HEK293 (cell line): Measurements from ENCODE around the gene IL36G.

Source experiments
- CTCF ChIA-PET: fragments of 350-600 bp; formaldehyde crosslinking; extraction: SDS; loops from one replicate; lab custom pipeline; 2021; ENCODE audit warnings: antibody characterized with exemption; lab: Yijun Ruan, JAX
- POLR2A ChIA-PET: fragments of 300-600 bp; formaldehyde crosslinking; extraction: SDS; loops from one replicate; lab custom pipeline; 2020; ENCODE audit warnings: antibody characterized with exemption, inconsistent platforms; lab: Yijun Ruan, JAX
- H3K27ac ChIP-seq: fragments of 200-500 bp; sonication (Bioruptor generic); 2 replicates; pipeline ENCODE4 v1.5.1; 2014; ENCODE audit warnings: low read depth, low read length, control low read depth, inconsistent platforms; ENCODE audit errors: extremely low read depth
- H3K36me3 ChIP-seq, 2 experiments: fragments of 200-500 bp in 1 of 2; sonication (Bioruptor generic) in 1 of 2; 1 replicate in 1 of 2; 2 replicates in 1 of 2; pipeline ENCODE4 v1.5.1; 2014 to 2017; ENCODE audit warnings: inconsistent platforms in 2 of 2, low read length in 2 of 2; ENCODE audit not compliant: control insufficient read depth in 2 of 2, insufficient read depth in 1 of 2
- H3K4me1 ChIP-seq: fragments of 200-500 bp; sonication (Bioruptor generic); 2 replicates; pipeline ENCODE4 v1.5.1; 2014; ENCODE audit warnings: mild to moderate bottlenecking, low read length, inconsistent platforms; ENCODE audit not compliant: control insufficient read depth, insufficient read depth
- H3K4me3 ChIP-seq: 2 replicates; pipeline ENCODE4 v1.5.1; 2011; ENCODE audit warnings: low read depth, mild to moderate bottlenecking, control low read depth, low read length, moderate library complexity
- H3K9me3 ChIP-seq: fragments of 200-500 bp; sonication (Bioruptor generic); 2 replicates; pipeline ENCODE4 v1.5.1; 2014; ENCODE audit warnings: low read depth, low read length, inconsistent platforms; ENCODE audit not compliant: control insufficient read depth, insufficient read depth
- GLI4 ChIP-seq: fragments of 450-650 bp; formaldehyde crosslinking; IDR thresholded peaks from 2 replicates; pipeline ENCODE4 v1.5.1; 2016; ENCODE audit warnings: missing biosample characterization, missing genetic modification characterization
- GLIS2 ChIP-seq: fragments of 450-650 bp; formaldehyde crosslinking; IDR thresholded peaks from 2 replicates; pipeline ENCODE4 v1.5.1; 2016; ENCODE audit warnings: missing biosample characterization, missing genetic modification characterization
- IKZF3 ChIP-seq: fragments of 450-650 bp; IDR thresholded peaks from 2 replicates; pipeline ENCODE4 v1.5.0; 2018; ENCODE audit warnings: missing biosample characterization, mild to moderate bottlenecking, missing genetic modification characterization, moderate library complexity
- KLF1 ChIP-seq: fragments of 450-650 bp; formaldehyde crosslinking; IDR thresholded peaks from 2 replicates; pipeline ENCODE4 v1.5.1; 2016; ENCODE audit warnings: missing biosample characterization, missing genetic modification characterization
- KLF16 ChIP-seq: fragments of 450-650 bp; formaldehyde crosslinking; IDR thresholded peaks from 2 replicates; pipeline ENCODE4 v1.5.1; 2017; ENCODE audit warnings: missing biosample characterization, missing genetic modification characterization
- PRDM1 ChIP-seq: fragments of 450-650 bp; formaldehyde crosslinking; IDR thresholded peaks from 2 replicates; pipeline ENCODE4; 2016; ENCODE audit warnings: missing biosample characterization, missing genetic modification characterization
- YY2 ChIP-seq: fragments of 450-650 bp; formaldehyde crosslinking; IDR thresholded peaks from 2 replicates; pipeline ENCODE4 v1.5.1; 2016; ENCODE audit warnings: missing biosample characterization, missing genetic modification characterization
- ZBTB21 ChIP-seq: fragments of 450-650 bp; formaldehyde crosslinking; IDR thresholded peaks from 2 replicates; pipeline ENCODE4 v1.5.1; 2017; ENCODE audit warnings: missing biosample characterization, missing genetic modification characterization
- ZBTB48 ChIP-seq: fragments of 450-650 bp; formaldehyde crosslinking; IDR thresholded peaks from 2 replicates; pipeline ENCODE4 v1.5.1; 2016; ENCODE audit warnings: missing biosample characterization, missing genetic modification characterization
- ZBTB6 ChIP-seq: fragments of 450-650 bp; formaldehyde crosslinking; IDR thresholded peaks from 2 replicates; pipeline ENCODE4 v1.5.1; 2017; ENCODE audit warnings: missing biosample characterization, missing genetic modification characterization
- ZFHX2 ChIP-seq: fragments of 450-650 bp; formaldehyde crosslinking; conservative IDR thresholded peaks from 2 replicates; pipeline ENCODE4 v1.5.1; 2016; ENCODE audit warnings: missing biosample characterization, missing genetic modification characterization
- ZFP69B ChIP-seq: fragments of 450-650 bp; formaldehyde crosslinking; IDR thresholded peaks from 2 replicates; pipeline ENCODE4 v1.5.1; 2016; ENCODE audit warnings: missing biosample characterization, missing genetic modification characterization
- ZNF132 ChIP-seq: fragments of 450-650 bp; formaldehyde crosslinking; IDR thresholded peaks from 2 replicates; pipeline ENCODE4 v1.5.1; 2017; ENCODE audit warnings: missing biosample characterization, missing genetic modification characterization, borderline replicate concordance
- ZNF133 ChIP-seq: fragments of 450-650 bp; formaldehyde crosslinking; IDR thresholded peaks from 2 replicates; pipeline ENCODE4 v1.5.1; 2016; ENCODE audit warnings: missing biosample characterization, missing genetic modification characterization
- ZNF138 ChIP-seq: fragments of 450-650 bp; formaldehyde crosslinking; IDR thresholded peaks from 2 replicates; pipeline ENCODE4 v1.5.1; 2016; ENCODE audit warnings: missing biosample characterization, missing genetic modification characterization, borderline replicate concordance
- ZNF175 ChIP-seq: fragments of 450-650 bp; formaldehyde crosslinking; IDR thresholded peaks from 2 replicates; pipeline ENCODE4 v1.5.1; 2016; ENCODE audit warnings: missing biosample characterization, missing genetic modification characterization
- ZNF19 ChIP-seq: fragments of 450-650 bp; formaldehyde crosslinking; IDR thresholded peaks from 2 replicates; pipeline ENCODE4; 2016; ENCODE audit warnings: missing biosample characterization, missing genetic modification characterization, low read depth
- ZNF214 ChIP-seq: fragments of 450-650 bp; formaldehyde crosslinking; IDR thresholded peaks from 2 replicates; pipeline ENCODE4 v1.5.1; 2017; ENCODE audit warnings: missing biosample characterization, mild to moderate bottlenecking, missing genetic modification characterization, borderline replicate concordance
- ZNF23 ChIP-seq: fragments of 450-650 bp; formaldehyde crosslinking; IDR thresholded peaks from 2 replicates; pipeline ENCODE4 v1.5.1; 2016; ENCODE audit warnings: missing biosample characterization, missing genetic modification characterization, borderline replicate concordance
- ZNF292 ChIP-seq: fragments of 450-650 bp; formaldehyde crosslinking; IDR thresholded peaks from 2 replicates; pipeline ENCODE4 v1.5.1; 2016; ENCODE audit warnings: low read depth, missing biosample characterization, missing genetic modification characterization, borderline replicate concordance
- ZNF473 ChIP-seq: fragments of 450-650 bp; formaldehyde crosslinking; IDR thresholded peaks from 2 replicates; pipeline ENCODE4 v1.5.1; 2017; ENCODE audit warnings: missing biosample characterization, missing genetic modification characterization
- ZNF555 ChIP-seq: fragments of 450-650 bp; formaldehyde crosslinking; conservative IDR thresholded peaks from 2 replicates; pipeline ENCODE4 v1.5.1; 2017; ENCODE audit warnings: missing biosample characterization, mild to moderate bottlenecking, missing genetic modification characterization, inconsistent platforms
- ZNF558 ChIP-seq: fragments of 450-650 bp; formaldehyde crosslinking; IDR thresholded peaks from 2 replicates; pipeline ENCODE4 v1.5.1; 2016; ENCODE audit warnings: missing biosample characterization, missing genetic modification characterization
- ZNF610 ChIP-seq: fragments of 450-650 bp; formaldehyde crosslinking; IDR thresholded peaks from 2 replicates; pipeline ENCODE4 v1.5.1; 2016; ENCODE audit warnings: missing biosample characterization, missing genetic modification characterization, borderline replicate concordance
- ZNF629 ChIP-seq: fragments of 450-650 bp; formaldehyde crosslinking; IDR thresholded peaks from 2 replicates; pipeline ENCODE4 v1.5.1; 2017; ENCODE audit warnings: missing biosample characterization, missing genetic modification characterization
- ZNF654 ChIP-seq: fragments of 450-650 bp; formaldehyde crosslinking; IDR thresholded peaks from 2 replicates; pipeline ENCODE4 v1.5.1; 2016; ENCODE audit warnings: low read depth, missing biosample characterization, missing genetic modification characterization
- ZNF692 ChIP-seq: fragments of 450-650 bp; formaldehyde crosslinking; IDR thresholded peaks from 2 replicates; pipeline ENCODE4 v1.5.1; 2016; ENCODE audit warnings: missing biosample characterization, missing genetic modification characterization
- ZNF707 ChIP-seq: fragments of 450-650 bp; formaldehyde crosslinking; IDR thresholded peaks from 2 replicates; pipeline ENCODE4 v1.5.1; 2016; ENCODE audit warnings: missing biosample characterization, missing genetic modification characterization
- ZSCAN30 ChIP-seq: fragments of 450-650 bp; IDR thresholded peaks from 2 replicates; pipeline ENCODE4 v1.5.1; 2018; ENCODE audit warnings: missing biosample characterization, mild to moderate bottlenecking, missing genetic modification characterization, moderate library complexity
- ZSCAN5A ChIP-seq: fragments of 450-650 bp; formaldehyde crosslinking; IDR thresholded peaks from 2 replicates; pipeline ENCODE4 v1.5.1; 2016; ENCODE audit warnings: missing biosample characterization, missing genetic modification characterization
- ZXDB ChIP-seq: fragments of 450-650 bp; formaldehyde crosslinking; IDR thresholded peaks from 2 replicates; pipeline ENCODE4 v1.5.1; 2016; ENCODE audit warnings: missing biosample characterization, missing genetic modification characterization
- TF ChIP-seq, protein P1 (sequence below): fragments of 450-650 bp; formaldehyde crosslinking; IDR thresholded peaks from 2 replicates; pipeline ENCODE4 v1.5.1; 2016; ENCODE audit warnings: missing biosample characterization, missing genetic modification characterization, borderline replicate concordance
- TF ChIP-seq, protein P2 (sequence below): fragments of 450-650 bp; formaldehyde crosslinking; IDR thresholded peaks from 2 replicates; pipeline ENCODE4 v1.5.1; 2016; ENCODE audit warnings: missing biosample characterization, missing genetic modification characterization

Gene IL36G

GRCh38 chr2:113024764-113025163, 47.0 kb downstream of the IL36G start:
- Histone ChIP-seq H3K9me3 (no peaks in the 10 kb centered on the region), H3K4me1 (no peaks in the 10 kb centered on the region), H3K36me3 (no peaks in the 10 kb centered on the region), H3K4me3 (no peak overlapping the region), H3K27ac (no peak overlapping the region)
- POLR2A ChIA-PET: no interaction called here
- CTCF ChIA-PET: no interaction called here
- TF ChIP-seq ZNF138 (tag by site-specific recombination): no peak
- TF ChIP-seq, protein P1, sequence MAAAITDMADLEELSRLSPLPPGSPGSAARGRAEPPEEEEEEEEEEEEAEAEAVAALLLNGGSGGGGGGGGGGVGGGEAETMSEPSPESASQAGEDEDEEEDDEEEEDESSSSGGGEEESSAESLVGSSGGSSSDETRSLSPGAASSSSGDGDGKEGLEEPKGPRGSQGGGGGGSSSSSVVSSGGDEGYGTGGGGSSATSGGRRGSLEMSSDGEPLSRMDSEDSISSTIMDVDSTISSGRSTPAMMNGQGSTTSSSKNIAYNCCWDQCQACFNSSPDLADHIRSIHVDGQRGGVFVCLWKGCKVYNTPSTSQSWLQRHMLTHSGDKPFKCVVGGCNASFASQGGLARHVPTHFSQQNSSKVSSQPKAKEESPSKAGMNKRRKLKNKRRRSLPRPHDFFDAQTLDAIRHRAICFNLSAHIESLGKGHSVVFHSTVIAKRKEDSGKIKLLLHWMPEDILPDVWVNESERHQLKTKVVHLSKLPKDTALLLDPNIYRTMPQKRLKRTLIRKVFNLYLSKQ (tag by site-specific recombination): no peak
- TF ChIP-seq GLIS2 (tag by site-specific recombination): no peak
- no peak for TF ChIP-seq ZFP69B (tag by site-specific recombination)
- TF ChIP-seq KLF1 (tag by site-specific recombination): no peak
- TF ChIP-seq ZNF175 (tag by site-specific recombination): no peak
- no peak for TF ChIP-seq ZFHX2 (tag by site-specific recombination)
- no peak for TF ChIP-seq ZNF19 (tag by site-specific recombination)
- TF ChIP-seq ZNF654: no peak
- TF ChIP-seq ZNF707 (tag by site-specific recombination): no peak
- TF ChIP-seq ZBTB6 (tag by site-specific recombination): no peak
- no peak for TF ChIP-seq ZXDB (tag by site-specific recombination)
- no peak for TF ChIP-seq ZNF23
- TF ChIP-seq ZNF558: no peak

- Histone ChIP-seq H3K36me3 (no peaks in the 10 kb centered on the region), H3K9me3 (no peaks in the 10 kb centered on the region), H3K27ac (no peak overlapping the region), H3K4me3 (no peak overlapping the region), H3K4me1 (no peaks in the 10 kb centered on the region)
- POLR2A ChIA-PET: no interaction called here
- CTCF ChIA-PET: no interaction called here
- TF ChIP-seq YY2 (tag by site-specific recombination) (no peak), PRDM1 (tag by site-specific recombination) (no peak), ZNF555 (tag by site-specific recombination) (no peak), GLI4 (tag by site-specific recombination) (no peak), ZSCAN5A (tag by site-specific recombination) (no peak), ZNF473 (tag by site-specific recombination) (no peak), ZNF292 (tag by site-specific recombination) (no peak), ZNF138 (tag by site-specific recombination) (no peak), IKZF3 (tag by site-specific recombination) (no peak), KLF16 (tag by site-specific recombination) (no peak), ZNF133 (no peak), ZBTB21 (tag by site-specific recombination) (no peak), ZBTB48 (tag by site-specific recombination) (no peak), ZNF629 (tag by site-specific recombination) (no peak), ZSCAN30 (tag by site-specific recombination) (no peak), ZNF610 (tag by site-specific recombination) (no peak), ZNF692 (no peak), ZNF214 (tag by site-specific recombination) (no peak), ZNF132 (tag by site-specific recombination) (no peak)
- TF ChIP-seq, protein P2, sequence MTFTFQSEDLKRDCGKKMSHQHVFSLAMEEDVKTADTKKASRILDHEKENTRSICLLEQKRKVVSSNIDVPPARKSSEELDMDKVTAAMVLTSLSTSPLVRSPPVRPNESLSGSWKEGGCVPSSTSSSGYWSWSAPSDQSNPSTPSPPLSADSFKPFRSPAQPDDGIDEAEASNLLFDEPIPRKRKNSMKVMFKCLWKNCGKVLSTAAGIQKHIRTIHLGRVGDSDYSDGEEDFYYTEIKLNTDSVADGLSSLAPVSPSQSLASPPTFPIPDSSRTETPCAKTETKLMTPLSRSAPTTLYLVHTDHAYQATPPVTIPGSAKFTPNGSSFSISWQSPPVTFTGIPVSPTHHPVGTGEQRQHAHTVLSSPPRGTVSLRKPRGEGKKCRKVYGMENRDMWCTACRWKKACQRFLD (tag by site-specific recombination): no peak
Measured at GRCh38 chr2:113025737-113026136, 47.9 kb downstream of the IL36G start.
